SU-DHL-6 (cell line): ENCODE measurements around the gene KRT36.

ENCODE experiments used
- H2AFZ ChIP-seq: fragments of 200-600 bp; sonication (generic); 2 replicates; pipeline ENCODE4 v1.6.1; 2014; ENCODE audit warnings: low read depth, mild to moderate bottlenecking, moderate library complexity, mixed read lengths, antibody characterized with exemption, low read length; ENCODE audit not compliant: severe bottlenecking
- H3F3A ChIP-seq: fragments of 200-600 bp; shearing (Covaris generic); 2 replicates; pipeline ENCODE4 v1.6.0; 2016; ENCODE audit warnings: antibody characterized with exemption, mild to moderate bottlenecking; ENCODE audit not compliant: insufficient read depth
- H3K27ac ChIP-seq: fragments of 200-600 bp; sonication (generic); 2 replicates; pipeline ENCODE4 v1.5.1; 2016; ENCODE audit warnings: low read depth, mild to moderate bottlenecking, low read length, moderate library complexity, mixed read lengths
- H3K27me3 ChIP-seq: fragments of 200-600 bp; sonication (generic), shearing (Covaris generic); 2 replicates; pipeline ENCODE4 v1.6.0; 2014; ENCODE audit warnings: mild to moderate bottlenecking, low read length
- H3K36me3 ChIP-seq: fragments of 200-600 bp; sonication (generic); 2 replicates; pipeline ENCODE4 v1.6.1; 2014; ENCODE audit warnings: mild to moderate bottlenecking, low read length, mixed read lengths
- H3K4me2 ChIP-seq: fragments of 300-600, 200-600 bp; shearing (Covaris generic), sonication (generic); 2 replicates; pipeline ENCODE4 v1.6.0; 2014; ENCODE audit warnings: low read length, low read depth, mild to moderate bottlenecking; ENCODE audit not compliant: poor library complexity, severe bottlenecking
- H3K4me3 ChIP-seq: fragments of 200-600 bp; sonication (generic); 2 replicates; pipeline ENCODE4 v1.5.1; 2014; ENCODE audit warnings: antibody characterized with exemption, low read length, mild to moderate bottlenecking, mixed read lengths; ENCODE audit not compliant: insufficient read depth, poor library complexity, severe bottlenecking
- H3K79me2 ChIP-seq: fragments of 200-600 bp; sonication (generic); 2 replicates; pipeline ENCODE4 v1.6.1; 2014; ENCODE audit warnings: mild to moderate bottlenecking, low read length, moderate library complexity; ENCODE audit not compliant: insufficient read depth
- H3K9ac ChIP-seq: fragments of 200-600 bp; sonication (generic); 2 replicates; pipeline ENCODE4 v1.7.0; 2014; ENCODE audit warnings: mild to moderate bottlenecking, low read length
- H3K9me2 ChIP-seq: fragments of 200-600 bp; sonication (generic); replicated peaks from 2 replicates; pipeline ENCODE4 v1.6.1; 2014; ENCODE audit warnings: low read length; ENCODE audit not compliant: insufficient read depth
- H3K9me3 ChIP-seq: fragments of 200-600 bp; sonication (generic); 2 replicates; pipeline ENCODE4 v1.6.1; 2014; ENCODE audit warnings: low read length, mixed read lengths; ENCODE audit not compliant: insufficient read depth
- H4K20me1 ChIP-seq: fragments of 200-600 bp; sonication (generic); 2 replicates; pipeline ENCODE4 v1.6.1; 2014; ENCODE audit warnings: low read depth, mild to moderate bottlenecking, antibody characterized with exemption, low read length, moderate library complexity, mixed read lengths
- EZH2phosphoT487 ChIP-seq: fragments of 200-600 bp; sonication (generic), shearing (Covaris generic); conservative IDR thresholded peaks from 2 replicates; pipeline ENCODE4 v1.6.1; 2018; ENCODE audit warnings: mild to moderate bottlenecking, antibody characterized with exemption, low read length, moderate library complexity, mixed read lengths
- TF ChIP-seq, protein P1 (sequence below): fragments of 200-600 bp; sonication (generic); IDR thresholded peaks from one replicate; pipeline ENCODE4 v1.5.1; 2017; ENCODE audit warnings: antibody characterized with exemption, mild to moderate bottlenecking, low read length, moderate library complexity; ENCODE audit not compliant: insufficient read depth, poor library complexity, severe bottlenecking

The KRT36 gene

DNA sequence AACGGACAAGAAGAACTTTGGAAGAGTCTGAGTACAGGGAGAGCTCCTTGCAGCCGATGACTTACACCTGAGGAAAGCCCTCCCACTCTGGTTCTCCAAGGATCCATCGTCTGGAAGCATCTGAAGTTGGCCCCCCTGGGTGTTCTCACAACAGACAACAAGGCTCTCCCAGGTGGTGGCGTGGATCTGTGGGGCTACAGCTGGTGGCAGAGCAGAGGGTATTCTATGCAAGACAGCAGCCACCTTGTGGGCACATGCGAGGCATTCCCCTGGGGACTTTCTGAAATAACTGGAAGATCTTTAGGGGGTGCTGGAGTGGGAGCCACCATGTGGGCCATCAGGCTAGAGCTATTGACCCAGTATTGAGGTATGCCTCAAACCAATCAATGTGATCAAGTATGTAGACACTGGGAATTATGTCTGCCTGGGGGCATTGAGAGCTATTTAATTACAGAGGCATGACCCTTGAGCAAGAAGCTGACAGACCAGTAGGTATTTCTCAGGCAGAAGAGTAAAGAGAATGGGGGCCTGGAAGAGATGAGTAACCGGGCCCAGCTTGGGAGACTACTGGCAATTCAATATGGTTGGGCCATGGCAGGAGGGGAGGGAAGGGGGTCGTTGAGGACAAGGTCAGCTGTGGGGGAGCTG is 45.3 kb upstream of the KRT36 start:
- H3K27me3 ChIP-seq, result peaks cover under 1% of the 10 kb centered on the region; the same call in 1 of the 2 replicates
- no peak overlapping the region for H2AFZ ChIP-seq
- no peaks in the 10 kb centered on the region for H3K79me2 ChIP-seq
- H3F3A ChIP-seq, result no peaks in the 10 kb centered on the region
- H3K9ac ChIP-seq, result no peak overlapping the region
- TF ChIP-seq, protein P1, sequence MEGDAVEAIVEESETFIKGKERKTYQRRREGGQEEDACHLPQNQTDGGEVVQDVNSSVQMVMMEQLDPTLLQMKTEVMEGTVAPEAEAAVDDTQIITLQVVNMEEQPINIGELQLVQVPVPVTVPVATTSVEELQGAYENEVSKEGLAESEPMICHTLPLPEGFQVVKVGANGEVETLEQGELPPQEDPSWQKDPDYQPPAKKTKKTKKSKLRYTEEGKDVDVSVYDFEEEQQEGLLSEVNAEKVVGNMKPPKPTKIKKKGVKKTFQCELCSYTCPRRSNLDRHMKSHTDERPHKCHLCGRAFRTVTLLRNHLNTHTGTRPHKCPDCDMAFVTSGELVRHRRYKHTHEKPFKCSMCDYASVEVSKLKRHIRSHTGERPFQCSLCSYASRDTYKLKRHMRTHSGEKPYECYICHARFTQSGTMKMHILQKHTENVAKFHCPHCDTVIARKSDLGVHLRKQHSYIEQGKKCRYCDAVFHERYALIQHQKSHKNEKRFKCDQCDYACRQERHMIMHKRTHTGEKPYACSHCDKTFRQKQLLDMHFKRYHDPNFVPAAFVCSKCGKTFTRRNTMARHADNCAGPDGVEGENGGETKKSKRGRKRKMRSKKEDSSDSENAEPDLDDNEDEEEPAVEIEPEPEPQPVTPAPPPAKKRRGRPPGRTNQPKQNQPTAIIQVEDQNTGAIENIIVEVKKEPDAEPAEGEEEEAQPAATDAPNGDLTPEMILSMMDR, result no peak
- no peak for TF ChIP-seq EZH2phosphoT487
- H3K9me3 ChIP-seq, result no peaks in the 10 kb centered on the region
- no peak overlapping the region for H3K4me3 ChIP-seq
- H3K4me2 ChIP-seq, result no peak overlapping the region
- H3K9me2 ChIP-seq, result no peaks in the 10 kb centered on the region
- H4K20me1 ChIP-seq, result no peaks in the 10 kb centered on the region
- H3K27ac ChIP-seq, result no peak overlapping the region
- H3K36me3 ChIP-seq, result no peaks in the 10 kb centered on the region

DNA sequence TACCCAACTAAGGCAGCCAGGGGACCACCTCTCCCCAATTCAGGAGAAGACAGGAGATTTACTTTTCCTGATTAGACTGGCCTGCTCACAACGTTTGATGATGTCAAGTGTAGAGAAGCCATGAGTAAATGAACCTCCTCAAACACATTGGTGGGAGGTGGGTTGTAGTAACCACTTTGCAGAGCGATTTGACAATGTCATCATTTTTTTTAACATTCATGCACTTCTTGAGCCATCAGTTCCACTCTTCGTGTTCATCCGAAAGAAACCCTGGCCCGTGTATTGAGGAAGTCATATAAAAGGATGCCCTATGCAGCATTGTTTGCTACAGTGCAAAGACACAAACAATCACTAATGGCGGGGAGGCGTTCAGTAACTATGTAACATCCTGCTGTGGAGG is 43.9 kb upstream of the KRT36 start:
- Histone ChIP-seq H2AFZ (no peak overlapping the region), H4K20me1 (no peaks in the 10 kb centered on the region), H3K9me2 (no peaks in the 10 kb centered on the region), H3K79me2 (no peaks in the 10 kb centered on the region), H3K36me3 (no peaks in the 10 kb centered on the region), H3K4me3 (no peak overlapping the region), H3K9me3 (no peaks in the 10 kb centered on the region), H3K9ac (no peak overlapping the region), H3K27me3 (peaks cover 4% of the 10 kb centered on the region; the same call in 1 of the 2 replicates), H3K4me2 (no peak overlapping the region), H3F3A (no peaks in the 10 kb centered on the region), H3K27ac (no peak overlapping the region)
- TF ChIP-seq, protein P1, result no peak
- TF ChIP-seq EZH2phosphoT487, result no peak

DNA sequence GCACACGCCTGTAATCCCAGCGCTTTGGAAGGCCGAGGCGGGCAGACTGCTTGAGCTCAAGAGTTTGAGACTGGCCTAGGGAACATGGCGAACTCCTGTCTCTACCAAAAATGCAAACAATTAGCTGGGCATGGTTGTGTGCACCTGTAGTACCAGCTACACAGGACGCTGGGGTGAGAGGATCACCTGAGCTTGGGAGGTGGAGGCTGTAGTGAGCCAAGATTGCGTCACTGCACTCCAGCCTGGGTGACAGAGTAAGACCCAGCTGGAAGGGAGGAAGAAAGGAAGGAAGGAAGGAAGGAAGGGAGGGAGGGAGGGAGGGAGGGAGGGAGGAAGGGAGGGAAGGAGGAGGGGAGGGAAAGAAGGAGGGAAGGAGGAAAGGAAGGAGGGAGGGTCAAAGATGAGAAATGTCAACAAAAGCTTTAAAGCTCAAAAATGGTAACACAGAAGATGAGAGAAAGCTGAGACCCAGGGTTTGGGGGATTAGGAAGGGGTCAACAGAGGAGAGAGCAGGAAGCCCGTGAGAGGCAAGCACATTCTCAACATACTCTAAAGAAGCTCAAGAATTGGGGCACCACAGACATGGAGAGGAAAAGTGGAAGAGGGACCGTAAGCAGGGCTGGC is 43.3 kb upstream of the KRT36 start:
- H3K27me3 ChIP-seq, result peaks cover 4% of the 10 kb centered on the region; the same call in 1 of the 2 replicates
- TF ChIP-seq EZH2phosphoT487, result no peak
- TF ChIP-seq, protein P1, result no peak
- no peak overlapping the region for H3K9ac ChIP-seq
- H3K36me3 ChIP-seq, result no peaks in the 10 kb centered on the region
- H3K9me3 ChIP-seq, result no peaks in the 10 kb centered on the region
- no peak overlapping the region for H3K4me3 ChIP-seq
- no peaks in the 10 kb centered on the region for H3F3A ChIP-seq
- no peak overlapping the region for H2AFZ ChIP-seq
- H3K4me2 ChIP-seq, result no peak overlapping the region
- H4K20me1 ChIP-seq, result no peaks in the 10 kb centered on the region
- no peaks in the 10 kb centered on the region for H3K79me2 ChIP-seq
- H3K27ac ChIP-seq, result no peak overlapping the region
- no peaks in the 10 kb centered on the region for H3K9me2 ChIP-seq
